GM23338 (cell line): Measurements from ENCODE around the gene RPL12. TPM values are rescaled to one million over a fixed set of nuclear protein-coding genes. Genes with fewer than 3 reads are reported as not detected.

Experiments used
- ATAC-seq: fragments of 200-7000 bp; cut with Tn5 transposase; 3 replicates; pipeline ENCODE4 v1.9.1; 2020
- DNase-seq: peaks from one replicate; pipeline ENCODE4 v3.0.0-alpha.2; 2015; ENCODE audit warnings: low spot score
- H2AFZ ChIP-seq: fragments of 200-600 bp; sonication (generic); 2 replicates; pipeline ENCODE4 v1.8.0; 2016; ENCODE audit warnings: antibody characterized with exemption, mild to moderate bottlenecking, moderate library complexity
- H3F3A ChIP-seq: fragments of 200-600 bp; sonication (generic); replicated peaks from 2 replicates; pipeline ENCODE4 v1.8.0; 2017; ENCODE audit warnings: antibody characterized with exemption, mixed run types, low read depth
- H3K27ac ChIP-seq: fragments of 200-600 bp; sonication (generic); 2 replicates; pipeline ENCODE4 v1.6.1; 2016; ENCODE audit warnings: low read depth
- H3K27me3 ChIP-seq: fragments of 200-600 bp; sonication (generic); 2 replicates; pipeline ENCODE4 v1.8.0; 2016; ENCODE audit warnings: mild to moderate bottlenecking, mixed run types, moderate library complexity; ENCODE audit not compliant: insufficient read depth
- H3K36me3 ChIP-seq: fragments of 200-600 bp; sonication (generic); 2 replicates; pipeline ENCODE4 v1.8.0; 2016; ENCODE audit warnings: mild to moderate bottlenecking; ENCODE audit not compliant: insufficient read depth
- H3K4me1 ChIP-seq: fragments of 200-600 bp; sonication (generic); 2 replicates; pipeline ENCODE4 v1.8.0; 2016; ENCODE audit warnings: mild to moderate bottlenecking, moderate library complexity; ENCODE audit not compliant: insufficient read depth
- H3K4me2 ChIP-seq: fragments of 200-600 bp; sonication (generic); 2 replicates; pipeline ENCODE4 v1.7.1; 2017; ENCODE audit warnings: mixed run types
- H3K4me3 ChIP-seq: fragments of 200-600 bp; sonication (generic); 2 replicates; pipeline ENCODE4 v1.6.1; 2016; ENCODE audit warnings: mixed run types
- H3K79me2 ChIP-seq: fragments of 200-600 bp; sonication (generic); replicated peaks from 2 replicates; pipeline ENCODE4 v1.8.0; 2017; ENCODE audit warnings: mild to moderate bottlenecking; ENCODE audit not compliant: insufficient read depth
- H3K9me2 ChIP-seq: fragments of 200-600 bp; sonication (generic); 2 replicates; pipeline ENCODE4 v1.8.0; 2017; ENCODE audit not compliant: insufficient read depth
- H4K20me1 ChIP-seq: fragments of 200-600 bp; sonication (generic); replicated peaks from 2 replicates; pipeline ENCODE4 v1.8.0; 2017; ENCODE audit warnings: mild to moderate bottlenecking; ENCODE audit not compliant: insufficient read depth
- H3K27ac Mint-ChIP-seq: 2 replicates; pipeline ENCODE4 v1.8.0; 2020; ENCODE audit warnings: inconsistent platforms, mild to moderate bottlenecking, moderate library complexity, mixed read lengths
- H3K27me3 Mint-ChIP-seq: 3 replicates; pipeline ENCODE4 v1.8.0; 2022; ENCODE audit warnings: low read depth, mild to moderate bottlenecking, moderate library complexity, mixed read lengths, inconsistent platforms; ENCODE audit not compliant: insufficient read depth, poor library complexity
- H3K36me3 Mint-ChIP-seq: 3 replicates; pipeline ENCODE4 v1.8.0; 2021; ENCODE audit warnings: low read depth, mild to moderate bottlenecking, inconsistent platforms, moderate library complexity, mixed read lengths
- H3K4me1 Mint-ChIP-seq: 3 replicates; pipeline ENCODE4 v1.8.0; 2020; ENCODE audit warnings: mild to moderate bottlenecking, inconsistent platforms, mixed read lengths
- H3K4me3 Mint-ChIP-seq: 3 replicates; pipeline ENCODE4 v1.8.0; 2021; ENCODE audit warnings: moderate library complexity, mild to moderate bottlenecking, inconsistent platforms, mixed read lengths
- H3K9me3 Mint-ChIP-seq: 3 replicates; pipeline ENCODE4 v1.8.0; 2020; ENCODE audit warnings: moderate library complexity, mild to moderate bottlenecking, inconsistent platforms, mixed read lengths
- CREB1 ChIP-seq: fragments of 250-450 bp; sonication (Bioruptor Pico); IDR thresholded peaks from 2 replicates; pipeline ENCODE4 v1.5.0; 2020; ENCODE audit warnings: low read depth, mild to moderate bottlenecking, moderate library complexity
- EZH2 ChIP-seq: fragments of 200-600 bp; sonication (generic); IDR thresholded peaks from one replicate; pipeline ENCODE4 v1.8.0; 2017; ENCODE audit warnings: antibody characterized with exemption, mild to moderate bottlenecking, low read depth; ENCODE audit not compliant: unreplicated experiment
- EZH2phosphoT487 ChIP-seq: fragments of 200-600 bp; sonication (generic); IDR thresholded peaks from one replicate; pipeline ENCODE4 v1.8.1; 2018; ENCODE audit warnings: antibody characterized with exemption; ENCODE audit not compliant: unreplicated experiment
- JUNB ChIP-seq: IDR thresholded peaks from one replicate; pipeline ENCODE4 v1.6.1; 2016; ENCODE audit warnings: antibody characterized with exemption; ENCODE audit not compliant: unreplicated experiment
- NANOG ChIP-seq: IDR thresholded peaks from 2 replicates; pipeline ENCODE4 v1.6.1; 2016; ENCODE audit warnings: antibody characterized with exemption, borderline replicate concordance
- POLR2AphosphoS5 ChIP-seq: IDR thresholded peaks from 2 replicates; pipeline ENCODE4 v1.6.1; 2016; ENCODE audit warnings: antibody characterized with exemption, low read depth
- STAT1 ChIP-seq: IDR thresholded peaks from one replicate; pipeline ENCODE4 v1.6.1; 2016; ENCODE audit warnings: antibody characterized with exemption; ENCODE audit not compliant: unreplicated experiment
- ZNF114 ChIP-seq: fragments of 250-450 bp; sonication (Bioruptor Pico); IDR thresholded peaks from 2 replicates; pipeline ENCODE4 v1.5.0; 2020; ENCODE audit warnings: mild to moderate bottlenecking, moderate library complexity
- ZNF331 ChIP-seq: fragments of 250-450 bp; sonication (Bioruptor Pico); IDR thresholded peaks from 2 replicates; pipeline ENCODE4 v1.5.0; 2020; ENCODE audit warnings: low read depth, mild to moderate bottlenecking, moderate library complexity
- polyA plus RNA-seq: library from polyadenylated mRNA; unstranded; fragments of >200 nt; fragmentation: Nextera tagmentation; extraction: Ambion mirVana; gene quantifications from 2 replicates; pipeline ENCODE4 v1.2.1, GENCODE V29; 2016
- total RNA-seq: library from RNA; depleted of rRNA; stranded (reverse); fragments of >200 nt; shearing (Covaris generic); gene quantifications from 2 replicates; pipeline ENCODE4 v1.2.3, GENCODE V29; 2014
- TF ChIP-seq, protein P1 (sequence below): IDR thresholded peaks from one replicate; pipeline ENCODE4 v1.6.1; 2018; ENCODE audit warnings: antibody characterized with exemption; ENCODE audit not compliant: unreplicated experiment
- TF ChIP-seq, protein P2 (sequence below): fragments of 250-450 bp; sonication (Bioruptor Pico); IDR thresholded peaks from 2 replicates; pipeline ENCODE4 v1.5.0; 2020; ENCODE audit warnings: mild to moderate bottlenecking, moderate library complexity
- TF ChIP-seq, protein P3 (sequence below): IDR thresholded peaks from 2 replicates; pipeline ENCODE4 v1.6.1; 2016; ENCODE audit warnings: antibody characterized with exemption
- TF ChIP-seq, protein P4 (sequence below), 2 experiments: fragments of 200-600 bp in 1 of 2; sonication (generic) in 1 of 2; conservative IDR thresholded peaks; 2 replicates each; pipeline versions ENCODE4 v1.5.1 to v1.6.1; 2016 to 2017; ENCODE audit warnings: antibody characterized with exemption in 2 of 2, low read depth in 2 of 2, mild to moderate bottlenecking in 2 of 2, moderate library complexity in 1 of 2

The RPL12 gene
- total and polyA plus RNA-seq, 2 experiments from 2014 or later = 2,121 to 2,596 TPM

DNA sequence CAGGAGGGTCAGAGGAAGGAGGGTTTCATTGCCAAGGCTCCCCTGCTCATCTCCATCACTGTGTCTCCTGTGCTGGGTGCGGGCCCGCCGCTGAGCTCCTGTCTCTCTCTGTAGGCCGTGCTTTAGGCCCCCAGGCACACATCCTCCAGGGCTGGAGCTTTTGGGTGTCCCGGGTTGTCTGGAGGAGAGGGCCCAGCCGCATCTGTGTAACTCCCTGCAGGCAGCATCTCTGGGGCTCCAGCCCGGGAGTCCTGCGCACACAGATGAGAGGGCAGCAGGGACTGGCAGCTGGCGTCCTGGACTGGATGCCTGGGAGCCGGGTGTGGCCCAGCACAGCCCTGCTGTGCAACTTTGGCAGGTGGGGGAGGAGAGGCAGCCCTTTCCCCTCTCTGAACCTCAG lies 40.3 kb upstream of the RPL12 start:
- no peaks in the 10 kb centered on the region for H3K9me2 ChIP-seq
- H3K4me2 ChIP-seq = no peak overlapping the region
- no peaks in the 10 kb centered on the region for H3K27me3 ChIP-seq
- no peaks in the 10 kb centered on the region for H3F3A ChIP-seq
- H3K4me3 Mint-ChIP-seq = no peak overlapping the region
- no peak overlapping the region for H3K27ac Mint-ChIP-seq
- no peak for ATAC-seq
- H4K20me1 ChIP-seq = no peaks in the 10 kb centered on the region; the same call in 1 of the 2 replicates
- H3K36me3 ChIP-seq = no peaks in the 10 kb centered on the region; the same call in 1 of the 2 replicates
- H3K4me3 ChIP-seq = no peak overlapping the region
- peaks cover 5% of the 10 kb centered on the region for H3K27me3 Mint-ChIP-seq
- no peaks in the 10 kb centered on the region for H3K4me1 ChIP-seq
- H3K79me2 ChIP-seq = no peaks in the 10 kb centered on the region
- no peak overlapping the region for H3K27ac ChIP-seq
- no peak for TF ChIP-seq STAT1
- TF ChIP-seq, protein P1, sequence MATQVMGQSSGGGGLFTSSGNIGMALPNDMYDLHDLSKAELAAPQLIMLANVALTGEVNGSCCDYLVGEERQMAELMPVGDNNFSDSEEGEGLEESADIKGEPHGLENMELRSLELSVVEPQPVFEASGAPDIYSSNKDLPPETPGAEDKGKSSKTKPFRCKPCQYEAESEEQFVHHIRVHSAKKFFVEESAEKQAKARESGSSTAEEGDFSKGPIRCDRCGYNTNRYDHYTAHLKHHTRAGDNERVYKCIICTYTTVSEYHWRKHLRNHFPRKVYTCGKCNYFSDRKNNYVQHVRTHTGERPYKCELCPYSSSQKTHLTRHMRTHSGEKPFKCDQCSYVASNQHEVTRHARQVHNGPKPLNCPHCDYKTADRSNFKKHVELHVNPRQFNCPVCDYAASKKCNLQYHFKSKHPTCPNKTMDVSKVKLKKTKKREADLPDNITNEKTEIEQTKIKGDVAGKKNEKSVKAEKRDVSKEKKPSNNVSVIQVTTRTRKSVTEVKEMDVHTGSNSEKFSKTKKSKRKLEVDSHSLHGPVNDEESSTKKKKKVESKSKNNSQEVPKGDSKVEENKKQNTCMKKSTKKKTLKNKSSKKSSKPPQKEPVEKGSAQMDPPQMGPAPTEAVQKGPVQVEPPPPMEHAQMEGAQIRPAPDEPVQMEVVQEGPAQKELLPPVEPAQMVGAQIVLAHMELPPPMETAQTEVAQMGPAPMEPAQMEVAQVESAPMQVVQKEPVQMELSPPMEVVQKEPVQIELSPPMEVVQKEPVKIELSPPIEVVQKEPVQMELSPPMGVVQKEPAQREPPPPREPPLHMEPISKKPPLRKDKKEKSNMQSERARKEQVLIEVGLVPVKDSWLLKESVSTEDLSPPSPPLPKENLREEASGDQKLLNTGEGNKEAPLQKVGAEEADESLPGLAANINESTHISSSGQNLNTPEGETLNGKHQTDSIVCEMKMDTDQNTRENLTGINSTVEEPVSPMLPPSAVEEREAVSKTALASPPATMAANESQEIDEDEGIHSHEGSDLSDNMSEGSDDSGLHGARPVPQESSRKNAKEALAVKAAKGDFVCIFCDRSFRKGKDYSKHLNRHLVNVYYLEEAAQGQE = no peak
- TF ChIP-seq EZH2 = no peak
- TF ChIP-seq, protein P2, sequence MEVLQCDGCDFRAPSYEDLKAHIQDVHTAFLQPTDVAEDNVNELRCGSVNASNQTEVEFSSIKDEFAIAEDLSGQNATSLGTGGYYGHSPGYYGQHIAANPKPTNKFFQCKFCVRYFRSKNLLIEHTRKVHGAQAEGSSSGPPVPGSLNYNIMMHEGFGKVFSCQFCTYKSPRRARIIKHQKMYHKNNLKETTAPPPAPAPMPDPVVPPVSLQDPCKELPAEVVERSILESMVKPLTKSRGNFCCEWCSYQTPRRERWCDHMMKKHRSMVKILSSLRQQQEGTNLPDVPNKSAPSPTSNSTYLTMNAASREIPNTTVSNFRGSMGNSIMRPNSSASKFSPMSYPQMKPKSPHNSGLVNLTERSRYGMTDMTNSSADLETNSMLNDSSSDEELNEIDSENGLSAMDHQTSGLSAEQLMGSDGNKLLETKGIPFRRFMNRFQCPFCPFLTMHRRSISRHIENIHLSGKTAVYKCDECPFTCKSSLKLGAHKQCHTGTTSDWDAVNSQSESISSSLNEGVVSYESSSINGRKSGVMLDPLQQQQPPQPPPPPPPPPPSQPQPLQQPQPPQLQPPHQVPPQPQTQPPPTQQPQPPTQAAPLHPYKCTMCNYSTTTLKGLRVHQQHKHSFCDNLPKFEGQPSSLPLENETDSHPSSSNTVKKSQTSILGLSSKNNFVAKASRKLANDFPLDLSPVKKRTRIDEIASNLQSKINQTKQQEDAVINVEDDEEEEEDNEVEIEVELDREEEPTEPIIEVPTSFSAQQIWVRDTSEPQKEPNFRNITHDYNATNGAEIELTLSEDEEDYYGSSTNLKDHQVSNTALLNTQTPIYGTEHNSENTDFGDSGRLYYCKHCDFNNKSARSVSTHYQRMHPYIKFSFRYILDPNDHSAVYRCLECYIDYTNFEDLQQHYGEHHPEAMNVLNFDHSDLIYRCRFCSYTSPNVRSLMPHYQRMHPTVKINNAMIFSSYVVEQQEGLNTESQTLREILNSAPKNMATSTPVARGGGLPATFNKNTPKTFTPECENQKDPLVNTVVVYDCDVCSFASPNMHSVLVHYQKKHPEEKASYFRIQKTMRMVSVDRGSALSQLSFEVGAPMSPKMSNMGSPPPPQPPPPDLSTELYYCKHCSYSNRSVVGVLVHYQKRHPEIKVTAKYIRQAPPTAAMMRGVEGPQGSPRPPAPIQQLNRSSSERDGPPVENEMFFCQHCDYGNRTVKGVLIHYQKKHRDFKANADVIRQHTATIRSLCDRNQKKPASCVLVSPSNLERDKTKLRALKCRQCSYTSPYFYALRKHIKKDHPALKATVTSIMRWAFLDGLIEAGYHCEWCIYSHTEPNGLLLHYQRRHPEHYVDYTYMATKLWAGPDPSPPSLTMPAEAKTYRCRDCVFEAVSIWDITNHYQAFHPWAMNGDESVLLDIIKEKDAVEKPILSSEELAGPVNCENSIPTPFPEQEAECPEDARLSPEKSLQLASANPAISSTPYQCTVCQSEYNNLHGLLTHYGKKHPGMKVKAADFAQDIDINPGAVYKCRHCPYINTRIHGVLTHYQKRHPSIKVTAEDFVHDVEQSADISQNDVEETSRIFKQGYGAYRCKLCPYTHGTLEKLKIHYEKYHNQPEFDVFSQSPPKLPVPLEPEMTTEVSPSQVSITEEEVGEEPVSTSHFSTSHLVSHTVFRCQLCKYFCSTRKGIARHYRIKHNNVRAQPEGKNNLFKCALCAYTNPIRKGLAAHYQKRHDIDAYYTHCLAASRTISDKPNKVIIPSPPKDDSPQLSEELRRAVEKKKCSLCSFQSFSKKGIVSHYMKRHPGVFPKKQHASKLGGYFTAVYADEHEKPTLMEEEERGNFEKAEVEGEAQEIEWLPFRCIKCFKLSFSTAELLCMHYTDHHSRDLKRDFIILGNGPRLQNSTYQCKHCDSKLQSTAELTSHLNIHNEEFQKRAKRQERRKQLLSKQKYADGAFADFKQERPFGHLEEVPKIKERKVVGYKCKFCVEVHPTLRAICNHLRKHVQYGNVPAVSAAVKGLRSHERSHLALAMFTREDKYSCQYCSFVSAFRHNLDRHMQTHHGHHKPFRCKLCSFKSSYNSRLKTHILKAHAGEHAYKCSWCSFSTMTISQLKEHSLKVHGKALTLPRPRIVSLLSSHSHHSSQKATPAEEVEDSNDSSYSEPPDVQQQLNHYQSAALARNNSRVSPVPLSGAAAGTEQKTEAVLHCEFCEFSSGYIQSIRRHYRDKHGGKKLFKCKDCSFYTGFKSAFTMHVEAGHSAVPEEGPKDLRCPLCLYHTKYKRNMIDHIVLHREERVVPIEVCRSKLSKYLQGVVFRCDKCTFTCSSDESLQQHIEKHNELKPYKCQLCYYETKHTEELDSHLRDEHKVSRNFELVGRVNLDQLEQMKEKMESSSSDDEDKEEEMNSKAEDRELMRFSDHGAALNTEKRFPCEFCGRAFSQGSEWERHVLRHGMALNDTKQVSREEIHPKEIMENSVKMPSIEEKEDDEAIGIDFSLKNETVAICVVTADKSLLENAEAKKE (CRISPR knock-in tag) = no peak
- TF ChIP-seq, protein P3, sequence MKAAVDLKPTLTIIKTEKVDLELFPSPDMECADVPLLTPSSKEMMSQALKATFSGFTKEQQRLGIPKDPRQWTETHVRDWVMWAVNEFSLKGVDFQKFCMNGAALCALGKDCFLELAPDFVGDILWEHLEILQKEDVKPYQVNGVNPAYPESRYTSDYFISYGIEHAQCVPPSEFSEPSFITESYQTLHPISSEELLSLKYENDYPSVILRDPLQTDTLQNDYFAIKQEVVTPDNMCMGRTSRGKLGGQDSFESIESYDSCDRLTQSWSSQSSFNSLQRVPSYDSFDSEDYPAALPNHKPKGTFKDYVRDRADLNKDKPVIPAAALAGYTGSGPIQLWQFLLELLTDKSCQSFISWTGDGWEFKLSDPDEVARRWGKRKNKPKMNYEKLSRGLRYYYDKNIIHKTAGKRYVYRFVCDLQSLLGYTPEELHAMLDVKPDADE = no peak
- no peak for TF ChIP-seq ZNF114 (CRISPR knock-in tag)
- no peak for TF ChIP-seq ZNF331 (CRISPR knock-in tag)
- TF ChIP-seq CREB1 = no peak
- TF ChIP-seq POLR2AphosphoS5 = no peak
- no peak for TF ChIP-seq NANOG
- no peak for TF ChIP-seq EZH2phosphoT487
- TF ChIP-seq JUNB = no peak
- TF ChIP-seq, protein P4, sequence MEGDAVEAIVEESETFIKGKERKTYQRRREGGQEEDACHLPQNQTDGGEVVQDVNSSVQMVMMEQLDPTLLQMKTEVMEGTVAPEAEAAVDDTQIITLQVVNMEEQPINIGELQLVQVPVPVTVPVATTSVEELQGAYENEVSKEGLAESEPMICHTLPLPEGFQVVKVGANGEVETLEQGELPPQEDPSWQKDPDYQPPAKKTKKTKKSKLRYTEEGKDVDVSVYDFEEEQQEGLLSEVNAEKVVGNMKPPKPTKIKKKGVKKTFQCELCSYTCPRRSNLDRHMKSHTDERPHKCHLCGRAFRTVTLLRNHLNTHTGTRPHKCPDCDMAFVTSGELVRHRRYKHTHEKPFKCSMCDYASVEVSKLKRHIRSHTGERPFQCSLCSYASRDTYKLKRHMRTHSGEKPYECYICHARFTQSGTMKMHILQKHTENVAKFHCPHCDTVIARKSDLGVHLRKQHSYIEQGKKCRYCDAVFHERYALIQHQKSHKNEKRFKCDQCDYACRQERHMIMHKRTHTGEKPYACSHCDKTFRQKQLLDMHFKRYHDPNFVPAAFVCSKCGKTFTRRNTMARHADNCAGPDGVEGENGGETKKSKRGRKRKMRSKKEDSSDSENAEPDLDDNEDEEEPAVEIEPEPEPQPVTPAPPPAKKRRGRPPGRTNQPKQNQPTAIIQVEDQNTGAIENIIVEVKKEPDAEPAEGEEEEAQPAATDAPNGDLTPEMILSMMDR (conservative IDR thresholded peaks at IDR 0.05; ENCODE audit: low read depth in 2 of 2) = no peak
- peaks cover 16% of the 10 kb centered on the region; the same call in 2 of the 3 replicates for H3K36me3 Mint-ChIP-seq
- peaks cover 5% of the 10 kb centered on the region for H3K4me1 Mint-ChIP-seq
- H2AFZ ChIP-seq = no peak overlapping the region
- DNase-seq = no peak
- no peaks in the 10 kb centered on the region for H3K9me3 Mint-ChIP-seq
